ENCODE data around the gene SIAH2.
"Not testable (repeated sequence)": the region's sequence is repeated elsewhere in the genome, so short reads cannot be mapped to it uniquely, and the experiment has no call there.

SIAH2 gene

GRCh38 chr3:150763122-150763840 is at the start of gene SIAH2:
SIAH2 (minus strand) TSS chr3:150763169; CDS start chr3:150762849, 320 bp downstream.
- peaks cover 0 to 2% (median 0%) of the 10 kb centered on the region in 5 donors for H3K36me3 ChIP-seq (ENCODE audit: control insufficient read depth in 5 of 5, insufficient read depth in 5 of 5, low read length in 5 of 5)

GRCh38 chr3:150811984-150812383 is 49.0 kb upstream of the SIAH2 start:
- Histone ChIP-seq H3K9ac (ENCODE audit: low read length in 5 of 5) (no peak overlapping the region), H3K9me3 (ENCODE audit: control insufficient read depth in 5 of 5, low read length in 5 of 5) (no peaks in the 10 kb centered on the region), H3K4me3 (ENCODE audit: low read depth in 1 of 5, low read length in 5 of 5) (no peak overlapping the region), H3K27me3 (ENCODE audit: control insufficient read depth in 5 of 5, insufficient read depth in 4 of 5, low read length in 5 of 5) (no peaks in the 10 kb centered on the region), H3K27ac (ENCODE audit: low read depth, low read length) (no peak overlapping the region), H3K4me1 (ENCODE audit: control insufficient read depth in 5 of 5, insufficient read depth in 5 of 5, low read length in 5 of 5) (no peaks in the 10 kb centered on the region), H3K36me3 (ENCODE audit: control insufficient read depth in 5 of 5, insufficient read depth in 5 of 5, low read length in 5 of 5) (no peaks in the 10 kb centered on the region)

More at GRCh38 chr3:150763122-150763840, at the start of gene SIAH2:
- H3K27ac ChIP-seq (ENCODE audit: low read depth, low read length) = peak within 1 kb of the TSS; percentile 100
- peak within 1 kb of the TSS; percentile 90 to 97 (median 93) for H3K4me3 ChIP-seq (ENCODE audit: low read depth in 1 of 5, low read length in 5 of 5)
- H3K4me1 ChIP-seq (ENCODE audit: control insufficient read depth in 5 of 5, insufficient read depth in 5 of 5, low read length in 5 of 5) = peaks cover 2 to 43% (median 40%) of the 10 kb centered on the region in 5 donors
- peak within 1 kb of the TSS; percentile 94 to 99 (median 96) for H3K9ac ChIP-seq (ENCODE audit: low read length in 5 of 5)
- H3K27me3 ChIP-seq (ENCODE audit: control insufficient read depth in 5 of 5, insufficient read depth in 4 of 5, low read length in 5 of 5) = no peaks in the 10 kb centered on the region
- no peaks in the 10 kb centered on the region for H3K9me3 ChIP-seq (ENCODE audit: control insufficient read depth in 5 of 5, low read length in 5 of 5)

GRCh38 chr3:150810641-150811040 is 47.7 kb upstream of the SIAH2 start:
- Histone ChIP-seq H3K9me3 (ENCODE audit: control insufficient read depth in 5 of 5, low read length in 5 of 5) (no peaks in the 10 kb centered on the region), H3K9ac (ENCODE audit: low read length in 5 of 5) (no peak overlapping the region), H3K4me1 (ENCODE audit: control insufficient read depth in 5 of 5, insufficient read depth in 5 of 5, low read length in 5 of 5) (no peaks in the 10 kb centered on the region), H3K4me3 (ENCODE audit: low read depth in 1 of 5, low read length in 5 of 5) (no peak overlapping the region), H3K36me3 (ENCODE audit: control insufficient read depth in 5 of 5, insufficient read depth in 5 of 5, low read length in 5 of 5) (no peaks in the 10 kb centered on the region), H3K27me3 (ENCODE audit: control insufficient read depth in 5 of 5, insufficient read depth in 4 of 5, low read length in 5 of 5) (no peaks in the 10 kb centered on the region), H3K27ac (ENCODE audit: low read depth, low read length) (no peak overlapping the region)

GRCh38 chr3:150806185-150806835 is 43.3 kb upstream of the SIAH2 start:
- Histone ChIP-seq H3K27ac (ENCODE audit: low read depth, low read length) (no peak overlapping the region), H3K27me3 (ENCODE audit: control insufficient read depth in 5 of 5, insufficient read depth in 4 of 5, low read length in 5 of 5) (peaks cover 0 to 3% (median 0%) of the 10 kb centered on the region in 5 donors), H3K4me3 (ENCODE audit: low read depth in 1 of 5, low read length in 5 of 5) (no peak overlapping the region), H3K4me1 (ENCODE audit: control insufficient read depth in 5 of 5, insufficient read depth in 5 of 5, low read length in 5 of 5) (no peaks in the 10 kb centered on the region), H3K9ac (ENCODE audit: low read length in 5 of 5) (no peak overlapping the region), H3K36me3 (ENCODE audit: control insufficient read depth in 5 of 5, insufficient read depth in 5 of 5, low read length in 5 of 5) (no peaks in the 10 kb centered on the region), H3K9me3 (ENCODE audit: control insufficient read depth in 5 of 5, low read length in 5 of 5) (no peaks in the 10 kb centered on the region)

GRCh38 chr3:150805354-150805753 is 42.4 kb upstream of the SIAH2 start:
- Histone ChIP-seq H3K9me3 (ENCODE audit: control insufficient read depth in 5 of 5, low read length in 5 of 5) (no peaks in the 10 kb centered on the region), H3K27ac (ENCODE audit: low read depth, low read length) (no peak overlapping the region), H3K27me3 (ENCODE audit: control insufficient read depth in 5 of 5, insufficient read depth in 4 of 5, low read length in 5 of 5) (peaks cover 0 to 3% (median 0%) of the 10 kb centered on the region in 5 donors), H3K9ac (ENCODE audit: low read length in 5 of 5) (no peak overlapping the region), H3K4me1 (ENCODE audit: control insufficient read depth in 5 of 5, insufficient read depth in 5 of 5, low read length in 5 of 5) (no peaks in the 10 kb centered on the region), H3K4me3 (ENCODE audit: low read depth in 1 of 5, low read length in 5 of 5) (no peak overlapping the region), H3K36me3 (ENCODE audit: control insufficient read depth in 5 of 5, insufficient read depth in 5 of 5, low read length in 5 of 5) (no peaks in the 10 kb centered on the region)

- Histone ChIP-seq H3K27ac (ENCODE audit: low read depth, low read length) (no peak overlapping the region), H3K4me1 (ENCODE audit: control insufficient read depth in 5 of 5, insufficient read depth in 5 of 5, low read length in 5 of 5) (no peaks in the 10 kb centered on the region), H3K36me3 (ENCODE audit: control insufficient read depth in 5 of 5, insufficient read depth in 5 of 5, low read length in 5 of 5) (no peaks in the 10 kb centered on the region), H3K27me3 (ENCODE audit: control insufficient read depth in 5 of 5, insufficient read depth in 4 of 5, low read length in 5 of 5) (peaks cover 0 to 9% (median 0%) of the 10 kb centered on the region in 5 donors), H3K9ac (ENCODE audit: low read length in 5 of 5) (no peak overlapping the region), H3K4me3 (ENCODE audit: low read depth in 1 of 5, low read length in 5 of 5) (no peak overlapping the region), H3K9me3 (ENCODE audit: control insufficient read depth in 5 of 5, low read length in 5 of 5) (no peaks in the 10 kb centered on the region)
Observed at GRCh38 chr3:150803440-150803985, 40.5 kb upstream of the SIAH2 start.

GRCh38 chr3:150800722-150801121 is 37.8 kb upstream of the SIAH2 start:
- H3K27ac ChIP-seq (ENCODE audit: low read depth, low read length) = no peak overlapping the region
- no peaks in the 10 kb centered on the region for H3K4me1 ChIP-seq (ENCODE audit: control insufficient read depth in 5 of 5, insufficient read depth in 5 of 5, low read length in 5 of 5)
- H3K9ac ChIP-seq (ENCODE audit: low read length in 5 of 5) = no peak overlapping the region
- no peaks in the 10 kb centered on the region for H3K36me3 ChIP-seq (ENCODE audit: control insufficient read depth in 5 of 5, insufficient read depth in 5 of 5, low read length in 5 of 5)
- no peaks in the 10 kb centered on the region for H3K9me3 ChIP-seq (ENCODE audit: control insufficient read depth in 5 of 5, low read length in 5 of 5)
- H3K27me3 ChIP-seq (ENCODE audit: control insufficient read depth in 5 of 5, insufficient read depth in 4 of 5, low read length in 5 of 5) = peaks cover 0 to 9% (median 0%) of the 10 kb centered on the region in 5 donors
- no peak overlapping the region for H3K4me3 ChIP-seq (ENCODE audit: low read depth in 1 of 5, low read length in 5 of 5)

GRCh38 chr3:150798122-150798618 is 35.2 kb upstream of the SIAH2 start:
- Histone ChIP-seq H3K4me1 (ENCODE audit: control insufficient read depth in 5 of 5, insufficient read depth in 5 of 5, low read length in 5 of 5) (no peaks in the 10 kb centered on the region), H3K36me3 (ENCODE audit: control insufficient read depth in 5 of 5, insufficient read depth in 5 of 5, low read length in 5 of 5) (no peaks in the 10 kb centered on the region), H3K9me3 (ENCODE audit: control insufficient read depth in 5 of 5, low read length in 5 of 5) (no peaks in the 10 kb centered on the region), H3K27me3 (ENCODE audit: control insufficient read depth in 5 of 5, insufficient read depth in 4 of 5, low read length in 5 of 5) (peaks cover 0 to 9% (median 0%) of the 10 kb centered on the region in 5 donors), H3K9ac (ENCODE audit: low read length in 5 of 5) (no peak overlapping the region), H3K27ac (ENCODE audit: low read depth, low read length) (no peak overlapping the region), H3K4me3 (ENCODE audit: low read depth in 1 of 5, low read length in 5 of 5) (no peak overlapping the region)

- Histone ChIP-seq H3K27ac (ENCODE audit: low read depth, low read length) (no peak overlapping the region), H3K9me3 (ENCODE audit: control insufficient read depth in 5 of 5, low read length in 5 of 5) (no peaks in the 10 kb centered on the region), H3K4me3 (ENCODE audit: low read depth in 1 of 5, low read length in 5 of 5) (no peak overlapping the region), H3K9ac (ENCODE audit: low read length in 5 of 5) (no peak overlapping the region), H3K4me1 (ENCODE audit: control insufficient read depth in 5 of 5, insufficient read depth in 5 of 5, low read length in 5 of 5) (no peaks in the 10 kb centered on the region), H3K36me3 (ENCODE audit: control insufficient read depth in 5 of 5, insufficient read depth in 5 of 5, low read length in 5 of 5) (no peaks in the 10 kb centered on the region), H3K27me3 (ENCODE audit: control insufficient read depth in 5 of 5, insufficient read depth in 4 of 5, low read length in 5 of 5) (peaks cover 0 to 5% (median 0%) of the 10 kb centered on the region in 5 donors)
Observed at GRCh38 chr3:150797155-150797554, 34.2 kb upstream of the SIAH2 start.

GRCh38 chr3:150796527-150796926 is 33.6 kb upstream of the SIAH2 start:
- H3K4me1 ChIP-seq (ENCODE audit: control insufficient read depth in 5 of 5, insufficient read depth in 5 of 5, low read length in 5 of 5); H3K27ac ChIP-seq (ENCODE audit: low read depth, low read length); H3K9me3 ChIP-seq (ENCODE audit: control insufficient read depth in 5 of 5, low read length in 5 of 5); H3K27me3 ChIP-seq (ENCODE audit: control insufficient read depth in 5 of 5, insufficient read depth in 4 of 5, low read length in 5 of 5); H3K4me3 ChIP-seq (ENCODE audit: low read depth in 1 of 5, low read length in 5 of 5); H3K36me3 ChIP-seq (ENCODE audit: control insufficient read depth in 5 of 5, insufficient read depth in 5 of 5, low read length in 5 of 5); H3K9ac ChIP-seq (ENCODE audit: low read length in 5 of 5): not testable (repeated sequence)
